Stimulated activated CD8-positive, alpha-beta memory T cell treated with anti-CD3 and anti-CD28 coated beads, Interleukin-7, amount 100 ng/mL, for 1 hour (primary cell): ENCODE data around the gene TTYH3.
"Not testable (repeated sequence)": the region's sequence is repeated elsewhere in the genome, so short reads cannot be mapped to it uniquely, and the experiment has no call there.

Experiments used
- DNase-seq, 2 donors: peaks; one replicate each; pipeline ENCODE4 v3.0.0-alpha.2; 2020; ENCODE audit warnings: low read depth in 2 of 2

Gene TTYH3

DNA sequence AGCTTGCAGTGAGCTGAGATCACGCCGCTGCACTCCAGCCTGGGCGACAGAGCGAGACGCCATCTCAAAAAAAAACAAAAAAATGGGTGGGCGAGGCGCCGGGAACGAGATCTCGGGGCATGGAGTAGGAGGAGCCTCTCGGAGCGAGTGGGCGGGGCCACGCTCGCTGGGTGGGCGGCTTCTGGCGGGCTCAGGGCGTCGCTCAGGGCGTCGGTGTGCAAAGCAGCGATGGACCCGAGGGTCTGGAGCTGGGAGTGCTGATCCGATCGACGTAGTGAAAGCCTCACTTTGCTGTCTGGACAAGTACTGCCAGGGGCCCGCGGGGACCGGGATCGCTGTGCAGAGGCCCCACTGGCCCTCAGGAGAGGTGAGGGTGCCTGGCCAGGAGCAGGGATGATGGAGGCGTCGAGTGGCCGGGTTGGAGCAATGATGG, 33.6 kb downstream of the TTYH3 start:
- DNase-seq, result no peak

DNA sequence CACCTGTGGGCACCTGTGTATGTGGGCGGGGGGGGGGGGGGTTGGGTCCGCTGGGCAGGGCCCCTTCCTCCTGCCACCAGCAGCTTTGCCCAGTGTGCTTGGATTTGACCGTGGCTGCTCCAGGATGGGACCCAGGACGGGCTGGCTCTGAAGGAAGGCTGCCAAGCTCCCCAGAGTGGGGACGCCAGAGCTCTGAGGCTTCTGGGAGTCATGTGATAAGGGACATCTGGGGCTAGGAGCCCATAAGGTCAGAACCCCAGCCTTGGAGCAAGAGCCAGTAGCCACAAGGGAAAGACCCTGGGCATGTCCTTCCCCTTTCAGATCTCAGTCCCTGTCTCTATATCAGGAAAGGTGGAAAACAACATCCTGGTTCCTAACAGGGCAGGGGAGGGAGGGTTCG, 34.4 kb downstream of the TTYH3 start:
- DNase-seq, result no peak

DNA sequence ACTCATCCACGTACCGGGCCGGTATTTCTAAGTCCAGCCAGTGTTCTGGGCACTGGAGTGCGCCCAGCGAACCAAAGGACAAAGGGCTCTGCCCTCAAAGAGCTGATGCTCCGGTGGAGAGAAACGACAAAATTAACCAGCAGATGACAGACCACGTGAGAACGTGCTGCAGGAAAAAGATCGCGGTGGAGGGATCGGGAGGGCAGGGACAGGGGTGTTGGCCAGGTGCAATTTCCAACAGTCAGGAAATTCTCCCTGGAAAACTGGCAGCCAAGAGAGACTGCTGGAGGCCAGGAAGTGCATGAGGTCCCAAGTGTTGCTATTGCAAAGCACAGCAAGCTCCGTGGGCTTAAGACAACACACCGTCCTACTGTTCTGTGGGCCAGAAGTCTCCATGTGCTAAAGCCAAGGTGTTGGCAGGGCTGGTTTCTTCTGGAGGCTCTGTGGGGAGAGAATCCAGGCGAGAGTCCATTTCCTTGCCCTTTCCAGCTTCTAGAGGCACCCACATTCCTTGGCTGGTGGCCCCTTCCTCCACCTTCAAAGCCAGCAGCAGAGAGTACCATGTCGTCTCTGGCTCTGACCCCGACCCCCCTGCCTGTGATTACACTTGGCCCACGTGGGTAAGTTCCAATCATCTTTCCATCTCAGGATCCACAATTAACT, 34.9 kb downstream of the TTYH3 start:
- DNase-seq, result no peak

DNA sequence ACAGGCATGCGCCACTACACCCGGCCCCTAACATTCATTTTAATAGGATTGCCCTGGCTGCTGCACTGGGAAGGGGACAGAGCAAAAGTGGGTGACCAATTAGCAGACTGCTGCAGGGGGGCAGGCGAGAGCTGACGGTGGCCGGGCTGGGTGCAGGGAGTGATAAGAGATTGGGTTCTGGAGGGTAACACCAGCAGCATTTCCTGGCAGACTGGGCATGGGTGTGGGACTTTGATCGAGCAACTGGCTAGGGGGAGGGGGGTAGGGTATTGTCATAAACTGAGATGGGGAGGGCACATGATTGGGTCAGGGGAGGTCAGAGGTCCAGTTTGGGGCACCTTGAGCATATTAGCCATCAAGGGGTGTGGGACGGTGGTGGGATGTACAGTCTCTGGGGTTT, 36.1 kb downstream of the TTYH3 start:
- no peak for DNase-seq

DNA sequence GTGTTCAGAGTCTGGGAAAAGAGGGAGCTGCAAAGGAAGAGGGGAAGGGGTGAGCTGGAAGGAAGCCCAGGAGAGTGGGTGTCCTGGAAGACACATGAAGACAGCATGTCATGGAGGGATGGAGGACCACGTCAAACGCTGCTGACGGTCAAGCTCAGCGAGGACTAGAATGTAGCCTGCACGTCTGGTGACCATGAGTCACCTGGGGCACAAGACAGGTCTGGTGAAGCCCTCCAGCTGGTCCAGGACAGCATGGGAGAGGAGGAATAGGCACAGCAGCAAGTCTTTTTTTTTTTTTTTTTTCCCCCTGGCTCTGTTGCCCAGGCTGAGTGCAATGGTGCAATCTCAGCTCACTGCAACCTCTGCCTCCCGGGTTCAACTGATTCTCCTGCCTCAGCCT, 36.6 kb downstream of the TTYH3 start:
- no peak for DNase-seq

DNA sequence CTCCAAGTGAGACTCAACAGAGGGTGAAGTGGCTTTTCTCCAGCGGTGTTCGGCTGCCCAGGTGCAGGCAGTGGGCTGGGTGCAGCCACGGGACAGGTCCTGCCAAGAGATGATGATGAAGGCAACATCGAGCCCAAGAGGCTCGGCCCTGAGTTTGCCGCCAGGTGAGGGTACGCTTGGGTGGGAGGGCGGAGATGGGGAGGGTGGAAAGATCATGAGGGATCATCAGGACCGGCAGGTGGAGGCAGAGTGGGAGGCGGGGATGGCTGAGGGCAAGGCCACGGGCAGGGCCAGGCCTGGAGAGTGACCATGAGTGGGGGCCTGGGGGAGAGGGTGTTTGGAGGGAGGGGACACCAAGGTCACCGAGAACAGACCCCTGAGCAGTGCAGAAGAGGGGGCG, 38.4 kb downstream of the TTYH3 start:
- no peak for DNase-seq

DNA sequence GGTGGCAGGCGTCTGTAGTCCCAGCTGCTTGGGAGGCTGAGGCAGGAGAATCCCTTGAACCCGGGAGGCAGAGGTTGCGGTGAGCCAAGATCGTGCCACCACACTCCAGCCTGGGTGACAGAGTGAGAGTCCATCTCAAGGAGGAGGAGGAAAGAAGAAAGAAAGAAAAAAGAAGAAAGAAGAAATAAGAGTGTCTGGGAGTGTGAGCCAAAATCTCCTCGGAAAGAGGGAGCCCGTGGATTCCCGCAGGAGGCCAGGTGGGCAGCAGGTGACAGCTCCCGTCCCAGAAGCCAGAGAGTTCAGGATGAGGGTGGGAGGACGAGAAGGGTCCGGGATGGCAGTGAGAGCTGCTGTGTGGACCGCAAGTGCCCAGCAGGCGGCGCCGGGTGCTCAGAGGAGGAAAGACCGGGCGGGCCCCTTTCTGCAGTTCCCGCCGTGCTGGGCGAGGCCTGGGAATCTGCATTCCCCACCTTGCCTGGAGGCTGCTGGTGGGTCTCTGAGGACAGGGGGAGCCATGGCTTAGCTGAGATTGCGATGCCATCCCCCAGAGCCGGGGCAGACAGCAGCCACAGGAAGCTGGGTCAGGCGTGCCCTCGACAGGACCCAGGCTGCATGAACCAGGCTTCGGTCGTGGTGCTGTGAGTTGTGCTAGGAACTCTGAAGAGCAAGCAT, 39.1 kb downstream of the TTYH3 start:
- DNase-seq, result peak; percentile 21 to 50

DNA sequence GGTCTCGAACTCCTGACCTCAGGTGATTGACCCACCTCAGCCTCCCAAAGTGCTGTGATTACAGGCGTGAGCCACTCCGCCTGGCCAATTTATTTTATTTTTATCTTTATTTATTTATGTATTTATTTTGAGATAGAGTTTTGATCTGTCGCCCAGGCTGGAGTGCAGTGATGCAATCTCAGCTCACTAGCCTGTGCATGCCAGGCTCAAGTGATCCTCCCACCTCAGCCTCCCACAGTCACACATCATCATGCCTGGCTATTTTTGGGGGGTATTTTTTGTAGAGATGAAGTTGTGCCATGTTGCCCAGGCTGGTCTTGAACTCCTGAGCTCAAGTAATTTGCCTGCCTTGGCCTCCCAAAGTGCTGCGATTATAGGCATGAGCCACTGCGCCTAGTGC, 41.4 kb downstream of the TTYH3 start:
- not testable (repeated sequence) for DNase-seq

DNA sequence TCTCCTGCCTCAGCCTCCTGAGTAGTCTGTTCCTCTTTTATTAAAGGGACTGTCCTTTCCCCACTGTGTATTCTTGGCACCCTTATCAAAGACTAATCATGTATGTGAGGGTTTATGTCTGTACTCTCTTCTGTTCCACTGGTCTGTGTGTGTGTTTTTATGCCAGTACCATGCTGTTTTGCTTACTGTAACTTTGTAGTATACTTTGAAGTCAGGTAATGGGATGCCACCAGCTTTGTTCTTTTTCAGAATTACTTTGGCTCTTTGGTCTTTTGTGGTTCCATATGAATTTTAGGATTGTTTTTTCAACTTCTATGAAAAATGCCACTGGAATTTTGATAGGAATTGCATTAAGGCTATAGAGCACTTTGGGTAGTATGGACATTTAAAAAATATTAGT, 42.1 kb downstream of the TTYH3 start:
- DNase-seq, result no peak

DNA sequence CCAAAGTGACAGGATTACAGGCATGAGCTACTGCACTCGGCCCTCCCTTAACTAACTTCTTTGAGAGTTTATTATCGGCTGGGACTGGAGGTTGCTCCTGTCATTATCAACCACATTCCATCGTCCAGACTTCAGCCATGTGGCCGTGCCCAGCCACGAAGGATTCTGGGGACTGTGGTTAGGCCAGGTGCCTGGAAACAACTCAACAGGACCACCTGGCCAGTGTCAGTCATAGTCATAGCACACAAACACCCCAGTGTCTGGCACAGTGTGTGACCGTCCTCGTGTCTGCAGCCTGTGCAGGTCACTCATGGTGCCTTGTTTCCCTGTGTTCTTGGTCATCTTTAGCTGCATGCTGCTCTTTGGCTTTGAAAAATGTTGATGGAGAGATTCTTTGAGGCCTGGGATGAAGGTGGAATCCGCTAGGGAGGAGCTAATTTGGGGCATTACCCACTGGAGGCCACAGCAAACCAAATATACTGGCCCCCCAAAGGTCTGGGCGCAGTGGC, 43.5 kb downstream of the TTYH3 start:
- no peak for DNase-seq

DNA sequence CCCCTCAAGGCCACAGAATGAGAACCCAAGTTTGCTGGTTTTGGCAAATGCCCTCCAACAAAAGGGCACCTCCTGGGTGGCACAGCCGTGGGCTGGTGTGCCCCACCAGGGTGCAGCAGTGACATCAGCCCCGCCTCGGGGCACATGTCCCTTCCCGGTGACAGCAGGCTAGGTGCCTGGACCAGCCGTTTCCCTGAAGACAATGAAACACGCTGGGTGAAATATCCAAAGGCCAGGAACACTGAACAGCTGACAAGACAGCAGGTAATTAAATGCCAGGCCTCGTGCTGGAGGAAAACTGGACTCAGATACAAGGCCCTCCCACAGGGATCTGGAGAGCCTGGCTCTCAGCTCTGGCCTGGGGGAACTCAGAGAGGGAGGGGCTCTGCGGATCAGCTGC, 44.8 kb downstream of the TTYH3 start:
- DNase-seq, result not testable (repeated sequence)

DNA sequence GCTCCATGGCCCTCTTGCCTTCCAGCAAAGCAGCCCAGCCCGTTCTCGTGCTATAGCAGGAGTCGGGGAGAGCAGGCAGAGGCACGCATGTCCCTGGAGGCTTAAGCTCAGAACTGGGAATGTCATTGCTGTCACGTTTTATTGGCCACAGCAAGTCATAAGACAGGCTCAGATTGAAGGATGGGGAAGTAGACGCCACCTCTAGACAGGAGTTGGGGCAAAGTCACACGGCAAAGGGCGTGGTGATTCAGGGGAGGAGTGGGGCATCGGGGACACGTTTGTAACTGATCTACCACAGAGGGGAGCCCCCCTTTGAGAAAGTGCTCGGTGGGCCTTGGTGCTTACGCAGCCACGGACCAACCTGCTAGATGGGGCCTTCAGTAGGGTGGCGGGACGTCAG, 46.7 kb downstream of the TTYH3 start:
- not testable (repeated sequence) for DNase-seq

DNA sequence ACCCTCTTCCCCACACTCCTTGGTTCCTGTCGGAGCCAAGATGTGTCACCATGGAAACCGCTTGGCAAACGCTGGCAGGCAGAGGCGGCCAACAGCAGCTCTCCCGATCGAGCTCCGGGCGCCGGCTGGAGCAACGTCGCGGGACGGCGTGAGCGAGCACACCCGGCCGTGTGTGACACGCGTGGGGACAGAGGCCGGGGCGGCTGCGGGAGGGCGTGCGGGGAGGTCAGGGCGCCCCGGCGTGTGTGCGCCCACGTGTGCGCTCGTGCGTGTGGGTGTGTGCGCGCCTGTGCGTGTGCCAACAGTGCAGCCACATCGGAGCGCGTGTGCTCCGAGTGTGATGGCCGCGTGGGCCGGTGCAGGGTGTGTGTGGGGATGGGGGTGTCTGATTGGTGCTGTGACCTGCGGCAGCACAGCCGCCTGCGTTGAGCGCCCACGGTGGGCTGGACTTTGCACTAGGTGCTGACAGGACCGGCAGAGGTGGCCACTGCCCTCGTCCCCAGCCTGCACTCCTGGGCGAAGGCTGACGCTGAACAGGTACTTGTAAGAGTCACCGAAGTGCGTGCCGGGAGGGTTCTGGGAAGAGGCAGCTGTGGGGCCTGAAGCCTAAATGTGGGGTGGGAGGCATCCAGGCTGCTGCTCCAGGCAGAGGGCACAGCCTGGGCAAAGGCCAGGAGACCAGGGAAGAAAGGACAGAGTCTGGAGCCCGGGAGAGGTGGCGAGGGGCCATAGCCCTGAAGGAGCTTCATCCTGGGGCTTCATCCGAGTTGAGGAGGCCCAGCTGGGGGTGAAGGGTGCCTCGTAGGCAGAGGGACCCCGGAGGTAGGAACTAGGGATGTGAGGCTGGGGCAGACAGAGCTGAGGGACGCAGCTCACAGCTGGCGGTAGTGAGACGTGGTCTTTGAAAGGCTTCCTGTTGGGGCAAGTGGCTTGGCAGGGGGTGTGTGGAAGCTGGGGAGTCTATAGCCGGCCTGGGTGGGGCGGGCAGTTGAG, 47.6 kb downstream of the TTYH3 start:
- not testable (repeated sequence) for DNase-seq

DNA sequence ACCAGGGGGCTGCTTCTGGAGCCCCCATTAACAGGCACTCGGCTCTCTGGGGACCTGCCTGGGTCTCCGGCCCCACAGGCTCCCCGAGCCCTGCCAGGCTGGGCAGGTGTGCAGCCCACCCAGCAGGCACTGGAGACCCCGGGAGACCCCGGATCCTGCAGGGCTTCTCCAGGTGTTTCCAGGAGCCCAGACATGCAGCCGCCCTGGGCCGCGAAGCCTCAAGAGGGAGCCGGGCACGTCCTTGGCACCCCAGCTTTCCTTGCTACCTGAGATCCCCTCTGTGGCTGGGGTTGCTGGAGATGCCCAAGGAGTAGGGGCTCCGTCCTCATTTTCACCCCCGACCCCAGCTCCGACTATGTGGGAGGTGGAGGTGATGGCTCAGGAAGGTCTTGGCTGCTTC, 48.5 kb downstream of the TTYH3 start:
- DNase-seq, result no peak

DNA sequence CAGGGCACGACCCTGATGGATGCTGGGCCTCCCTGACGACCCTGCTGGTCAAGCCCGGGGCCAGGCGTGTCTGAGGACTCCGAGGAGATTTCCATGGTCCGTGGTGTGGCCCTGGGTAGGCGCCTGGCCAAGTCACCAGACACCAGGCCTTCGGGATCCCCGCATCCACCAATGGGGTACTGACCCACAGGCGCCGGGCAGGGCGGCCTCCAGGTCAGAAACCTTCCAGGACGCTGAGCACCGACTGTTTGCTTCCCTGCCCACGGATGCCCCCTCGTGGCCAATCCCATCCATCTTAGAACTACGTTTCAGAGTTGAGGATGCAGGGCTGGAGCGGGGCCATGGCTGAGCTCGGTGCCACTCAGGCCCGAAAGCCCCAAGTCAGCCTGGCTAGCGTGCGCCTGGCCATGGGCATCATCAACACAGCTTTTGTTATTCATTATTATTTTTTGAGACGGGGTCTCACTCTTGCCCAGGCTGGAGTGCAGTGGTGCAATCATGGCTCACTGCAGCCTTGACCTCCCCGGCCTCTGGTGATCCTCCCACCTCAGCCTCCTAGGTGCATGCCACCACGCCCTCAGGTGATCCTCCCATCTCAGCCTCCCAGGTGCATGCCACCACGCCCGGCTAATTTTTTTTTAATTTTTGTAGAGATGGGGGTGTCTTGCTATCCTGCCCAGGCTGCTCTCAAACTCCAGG, 49.2 kb downstream of the TTYH3 start:
- peak in 1 of 2 donors; percentile 22 for DNase-seq

DNA sequence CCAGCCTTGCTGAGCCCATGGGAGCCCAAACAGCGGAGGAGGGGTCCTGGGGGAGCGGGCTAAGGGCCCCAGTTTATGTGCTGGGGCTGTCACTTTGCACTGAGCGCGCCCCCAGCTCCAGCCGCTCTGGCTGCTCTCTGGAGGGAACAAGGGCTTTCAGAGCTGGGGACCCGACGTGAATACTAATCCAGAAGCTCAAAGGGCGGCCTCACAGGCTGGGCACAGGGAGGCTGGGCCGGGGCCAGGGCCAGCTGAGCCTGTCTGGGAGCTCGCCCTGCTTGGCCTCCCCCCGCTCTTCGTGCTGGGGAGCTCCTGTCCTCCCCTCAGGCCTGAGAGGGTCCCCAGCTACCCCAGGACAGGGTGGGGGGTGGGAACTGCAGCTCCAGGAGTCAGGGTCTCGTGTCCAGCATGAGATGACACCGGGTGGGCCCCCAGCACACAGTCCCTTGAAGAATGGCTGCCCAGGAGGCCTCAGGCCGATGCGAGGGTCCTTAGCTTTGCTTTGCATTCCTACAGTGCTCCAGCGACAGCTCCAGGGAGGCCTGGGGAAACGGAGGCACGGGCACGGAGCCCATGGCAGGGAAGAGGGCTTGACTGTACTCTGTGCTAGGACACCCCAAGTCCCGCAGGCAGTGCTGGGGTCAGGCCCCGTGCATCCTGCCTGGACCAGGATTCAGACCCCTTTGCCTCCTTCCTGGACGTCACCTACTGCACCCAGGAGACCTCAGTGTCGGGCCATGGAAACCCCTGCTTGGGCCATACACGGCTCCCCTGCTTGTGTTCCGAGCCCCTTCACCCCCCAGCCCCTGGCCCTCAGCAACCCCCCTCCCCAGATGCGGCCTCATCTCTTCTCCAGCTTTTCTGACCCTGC, 50.4 kb downstream of the TTYH3 start:
- DNase-seq, result no peak

DNA sequence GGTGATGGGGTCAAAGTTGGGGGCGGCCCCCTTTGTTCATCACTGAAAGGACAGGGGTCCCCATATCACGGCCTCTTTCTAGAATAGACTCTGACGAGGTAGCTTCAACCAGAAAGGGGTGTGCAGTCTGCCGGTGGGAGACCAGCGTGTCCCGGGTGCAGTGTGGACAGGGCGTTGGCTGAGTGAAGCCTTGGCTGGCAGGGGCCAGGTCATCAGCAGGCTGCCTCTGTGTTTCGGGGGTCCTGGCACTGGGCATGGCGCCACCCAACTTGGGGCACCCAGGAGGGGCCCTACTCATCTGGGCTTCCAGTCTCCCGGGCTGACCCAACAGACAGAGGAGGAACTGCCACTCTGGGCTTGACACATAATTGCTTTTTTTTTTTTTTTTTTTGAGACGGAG, 52.7 kb downstream of the TTYH3 start:
- DNase-seq, result no peak

DNA sequence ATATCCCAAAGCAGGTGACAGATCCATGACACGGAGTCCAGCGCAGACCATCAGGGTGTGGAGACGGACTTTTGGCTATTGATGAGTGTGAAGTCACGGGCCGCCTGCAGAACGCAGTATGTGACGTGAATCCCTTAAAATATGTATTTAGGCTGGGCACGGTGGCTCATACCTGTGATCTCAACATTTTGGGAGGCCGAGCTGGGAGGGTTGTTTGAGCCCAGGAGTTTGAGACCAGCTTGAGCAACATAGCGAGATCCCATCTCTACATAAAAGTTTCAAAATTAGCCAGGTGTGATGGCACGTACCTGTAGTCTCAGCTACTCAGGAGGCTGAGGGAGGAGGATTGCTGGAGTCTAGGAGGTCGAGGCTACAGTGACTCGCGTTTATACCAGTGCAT, 54.3 kb downstream of the TTYH3 start:
- DNase-seq, result no peak

DNA sequence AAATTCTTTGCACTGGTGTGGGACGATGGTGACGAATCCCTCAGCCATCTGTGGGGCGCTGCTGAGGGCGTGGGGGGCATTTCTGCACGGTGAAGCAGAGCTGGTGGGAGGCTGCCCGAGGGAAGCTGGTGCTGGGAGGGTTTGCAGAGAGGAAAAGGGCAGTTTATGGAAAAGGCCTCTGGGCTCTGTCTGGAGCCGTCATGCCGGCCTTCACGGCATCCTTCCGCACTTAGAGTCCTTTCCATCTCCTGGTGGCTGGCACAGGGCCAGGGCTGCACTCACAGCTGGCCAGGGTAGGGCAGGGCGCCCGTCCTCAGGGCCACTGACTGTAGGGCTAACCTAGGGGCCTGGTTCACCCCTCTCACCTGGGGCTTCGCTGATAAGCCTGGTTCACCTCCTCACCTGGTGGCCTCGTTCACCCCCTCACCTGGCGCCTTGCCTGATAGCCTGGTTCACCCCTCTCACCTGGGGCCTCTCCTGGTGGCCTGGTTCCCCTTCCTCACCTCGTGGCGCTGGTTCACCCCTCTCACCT, 55.6 kb downstream of the TTYH3 start:
- no peak for DNase-seq

DNA sequence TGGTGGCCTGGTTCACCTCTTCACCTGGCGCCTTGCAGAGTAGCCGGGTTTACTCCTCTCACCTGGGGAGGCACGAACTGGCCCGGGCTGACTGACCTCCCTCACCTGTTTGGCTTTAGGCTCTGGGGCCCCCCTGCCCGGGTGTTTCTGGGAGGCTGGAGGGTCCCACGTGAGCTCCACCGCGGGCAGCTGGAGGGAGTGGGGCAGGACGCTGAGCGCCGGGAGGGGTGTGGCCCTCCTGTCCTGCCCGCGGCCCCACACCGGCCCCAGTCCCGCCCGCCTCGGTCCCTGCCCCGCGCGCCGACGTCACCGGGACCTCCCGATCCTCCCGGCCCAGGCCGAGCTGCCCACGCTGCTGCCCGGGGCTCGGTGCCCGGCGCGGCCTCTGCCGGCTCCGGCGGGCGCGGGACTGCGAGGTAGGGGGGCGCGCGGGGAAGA, 56.1 kb downstream of the TTYH3 start, which contains the start of gene AMZ1:
TSS of gene AMZ1 (plus strand) at position 322 of the 438 bp plus-strand sequence. CDS start 12,250 bp downstream, outside the sequence.
- no peak for DNase-seq
